ENCODE results near the gene SPATA12. TPM values are rescaled to one million over a fixed set of nuclear protein-coding genes. Genes with fewer than 3 reads are reported as not detected.

SPATA12 gene
- total RNA-seq, 4 donors from 2014 or later = not detected

DNA sequence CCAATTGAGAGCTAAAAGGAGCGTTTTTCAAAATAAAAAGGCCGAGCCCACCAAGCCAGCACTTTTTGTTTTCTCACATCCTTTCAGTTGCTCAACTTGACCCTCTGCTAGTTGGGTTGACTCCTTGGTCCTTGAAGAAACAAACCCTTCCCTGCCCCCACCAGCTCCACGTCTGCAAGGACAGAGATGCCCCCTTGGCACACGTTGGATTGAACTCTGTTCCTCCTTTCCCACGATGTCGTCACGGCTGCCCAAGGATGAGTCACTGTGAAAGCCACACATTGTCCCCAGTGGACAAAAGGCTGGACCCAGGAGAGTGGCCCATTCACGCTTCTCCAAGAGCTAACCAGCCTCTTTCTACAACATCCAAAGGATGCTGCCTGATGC, 43.0 kb upstream of the SPATA12 start:
- no peak for DNase-seq (ENCODE audit: low spot score in 2 of 2)
- WGBS = 62% methylated on average over 8 of the region's 8 CpGs

DNA sequence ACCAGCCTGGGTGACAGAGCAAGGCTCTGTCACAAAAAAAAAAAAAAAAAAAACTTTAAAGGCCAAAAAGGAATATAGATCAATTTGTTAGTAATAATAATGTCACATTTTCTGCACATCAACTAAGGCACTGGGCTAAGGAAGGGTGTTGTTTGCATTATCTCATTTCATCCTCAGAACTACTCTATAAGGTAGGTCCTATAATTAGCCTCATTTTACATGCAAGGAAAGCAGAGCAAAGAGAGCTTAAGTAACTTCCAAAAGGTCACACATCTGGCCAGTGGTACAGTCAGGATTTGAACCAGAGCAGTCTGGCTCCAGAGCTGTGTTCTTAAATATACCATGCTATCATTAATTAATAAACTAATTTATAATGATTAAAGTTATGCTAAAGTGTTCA, 42.2 kb upstream of the SPATA12 start:
- no peak overlapping the region for H3K4me3 ChIP-seq
- no peaks in the 10 kb centered on the region for H3K27me3 ChIP-seq
- no peaks in the 10 kb centered on the region for H3K36me3 ChIP-seq
- DNase-seq (ENCODE audit: low spot score in 2 of 2) = no peak
- H3K4me1 ChIP-seq = peaks cover 11% of the 10 kb centered on the region
- H3K9me3 ChIP-seq = no peaks in the 10 kb centered on the region
- H3K27ac ChIP-seq = no peak overlapping the region
- TF ChIP-seq POLR2AphosphoS5 (IDR thresholded peaks at IDR 0.05) (no peak), POLR2A (IDR thresholded peaks at IDR 0.05) (no peak), EP300 (IDR thresholded peaks at IDR 0.05) (no peak)
- TF ChIP-seq, protein P1, sequence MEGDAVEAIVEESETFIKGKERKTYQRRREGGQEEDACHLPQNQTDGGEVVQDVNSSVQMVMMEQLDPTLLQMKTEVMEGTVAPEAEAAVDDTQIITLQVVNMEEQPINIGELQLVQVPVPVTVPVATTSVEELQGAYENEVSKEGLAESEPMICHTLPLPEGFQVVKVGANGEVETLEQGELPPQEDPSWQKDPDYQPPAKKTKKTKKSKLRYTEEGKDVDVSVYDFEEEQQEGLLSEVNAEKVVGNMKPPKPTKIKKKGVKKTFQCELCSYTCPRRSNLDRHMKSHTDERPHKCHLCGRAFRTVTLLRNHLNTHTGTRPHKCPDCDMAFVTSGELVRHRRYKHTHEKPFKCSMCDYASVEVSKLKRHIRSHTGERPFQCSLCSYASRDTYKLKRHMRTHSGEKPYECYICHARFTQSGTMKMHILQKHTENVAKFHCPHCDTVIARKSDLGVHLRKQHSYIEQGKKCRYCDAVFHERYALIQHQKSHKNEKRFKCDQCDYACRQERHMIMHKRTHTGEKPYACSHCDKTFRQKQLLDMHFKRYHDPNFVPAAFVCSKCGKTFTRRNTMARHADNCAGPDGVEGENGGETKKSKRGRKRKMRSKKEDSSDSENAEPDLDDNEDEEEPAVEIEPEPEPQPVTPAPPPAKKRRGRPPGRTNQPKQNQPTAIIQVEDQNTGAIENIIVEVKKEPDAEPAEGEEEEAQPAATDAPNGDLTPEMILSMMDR (IDR thresholded peaks at IDR 0.05) = no peak

More for the DNA sequence above, 43.0 kb upstream of the SPATA12 start:
- peaks cover 11% of the 10 kb centered on the region for H3K4me1 ChIP-seq
- no peaks in the 10 kb centered on the region for H3K36me3 ChIP-seq
- no peaks in the 10 kb centered on the region for H3K27me3 ChIP-seq
- no peaks in the 10 kb centered on the region for H3K9me3 ChIP-seq
- TF ChIP-seq, protein P1 (IDR thresholded peaks at IDR 0.05) = no peak
- no peak for TF ChIP-seq EP300 (IDR thresholded peaks at IDR 0.05)
- no peak for TF ChIP-seq POLR2AphosphoS5 (IDR thresholded peaks at IDR 0.05)
- TF ChIP-seq POLR2A (IDR thresholded peaks at IDR 0.05) = no peak
- no peak overlapping the region for H3K4me3 ChIP-seq
- H3K27ac ChIP-seq = no peak overlapping the region

DNA sequence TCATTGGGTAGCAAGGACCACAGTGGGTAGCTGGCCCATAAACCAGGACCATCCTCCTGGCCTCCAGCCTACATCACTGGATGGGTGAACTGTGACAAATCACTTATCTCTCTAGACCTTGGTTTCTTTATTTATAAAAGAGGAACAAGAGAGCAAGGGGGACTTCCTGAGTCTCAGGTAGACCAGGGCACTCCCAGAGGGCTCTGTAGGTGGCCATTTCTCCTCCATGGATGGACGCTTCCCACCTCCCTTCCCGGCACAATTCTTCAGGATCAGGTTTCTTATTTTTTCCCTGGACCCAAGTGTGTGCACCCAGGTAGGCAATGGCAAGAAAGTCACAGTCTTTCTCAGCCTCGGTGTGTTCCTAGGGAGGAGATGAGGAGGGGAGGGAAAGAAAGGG, 41.4 kb upstream of the SPATA12 start:
- Histone ChIP-seq H3K27ac (no peak overlapping the region), H3K4me1 (peaks cover 11% of the 10 kb centered on the region), H3K36me3 (no peaks in the 10 kb centered on the region), H3K27me3 (no peaks in the 10 kb centered on the region), H3K9me3 (no peaks in the 10 kb centered on the region), H3K4me3 (no peak overlapping the region)
- DNase-seq (ENCODE audit: low spot score in 2 of 2) = no peak
- 96% methylated on average over 3 of the region's 3 CpGs for WGBS
- no peak for TF ChIP-seq EP300 (IDR thresholded peaks at IDR 0.05)
- no peak for TF ChIP-seq POLR2A (IDR thresholded peaks at IDR 0.05)
- TF ChIP-seq, protein P1 (IDR thresholded peaks at IDR 0.05) = no peak
- no peak for TF ChIP-seq POLR2AphosphoS5 (IDR thresholded peaks at IDR 0.05)

DNA sequence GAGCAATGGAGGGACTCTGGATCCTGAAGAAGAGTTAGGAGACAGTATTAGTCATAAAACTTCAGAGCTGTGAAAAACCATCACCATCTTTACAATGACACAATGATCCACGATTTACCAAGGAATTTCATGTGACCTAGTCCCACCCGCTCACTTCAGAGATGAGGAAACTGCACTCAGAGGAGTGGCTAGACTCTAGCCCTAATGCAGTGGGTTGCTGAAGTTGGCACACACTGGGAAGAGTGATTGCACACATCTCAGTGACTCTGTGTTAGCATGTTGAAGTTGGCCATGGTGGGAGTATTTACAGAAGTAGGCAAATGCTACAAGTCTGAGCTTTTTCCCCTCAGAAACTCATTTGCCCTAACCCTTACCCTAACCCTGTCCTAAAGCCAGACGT, 35.2 kb upstream of the SPATA12 start:
- 59% methylated on average over 3 of the region's 3 CpGs for WGBS
- H3K4me1 ChIP-seq = no peaks in the 10 kb centered on the region

DNA sequence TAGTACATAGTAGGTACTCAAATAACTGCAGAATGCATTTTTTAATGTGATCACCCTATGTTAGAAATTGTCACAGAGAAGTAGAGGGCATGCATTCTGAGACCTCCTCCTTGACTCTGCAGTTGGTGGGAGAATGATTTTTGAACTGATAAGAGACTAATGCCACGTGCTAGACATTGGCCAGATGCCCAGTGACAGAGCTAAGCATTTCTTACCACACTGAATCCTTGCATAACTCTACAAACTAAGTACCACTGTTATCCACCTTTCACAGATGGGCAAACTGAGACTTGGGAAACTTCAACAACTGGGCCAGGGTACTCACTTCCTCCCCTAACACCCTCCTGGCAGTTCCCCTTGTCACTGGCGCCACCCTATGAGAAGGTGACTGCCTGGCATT, 33.5 kb upstream of the SPATA12 start:
- H3K9me3 ChIP-seq = no peaks in the 10 kb centered on the region
- DNase-seq (ENCODE audit: low spot score in 2 of 2) = no peak
- 50% methylated on average over 2 of the region's 2 CpGs for WGBS
- TF ChIP-seq EP300 (IDR thresholded peaks at IDR 0.05) (no peak), POLR2AphosphoS5 (IDR thresholded peaks at IDR 0.05) (no peak), POLR2A (IDR thresholded peaks at IDR 0.05) (no peak)
- TF ChIP-seq, protein P1 (IDR thresholded peaks at IDR 0.05) = no peak
- no peaks in the 10 kb centered on the region for H3K27me3 ChIP-seq
- H3K27ac ChIP-seq = no peak overlapping the region
- peaks cover 4% of the 10 kb centered on the region for H3K36me3 ChIP-seq
- H3K4me3 ChIP-seq = no peak overlapping the region
- H3K4me1 ChIP-seq = no peaks in the 10 kb centered on the region

More for the DNA sequence above, 35.2 kb upstream of the SPATA12 start:
- Histone ChIP-seq H3K27ac (no peak overlapping the region), H3K9me3 (no peaks in the 10 kb centered on the region), H3K27me3 (no peaks in the 10 kb centered on the region), H3K4me3 (no peak overlapping the region), H3K36me3 (no peaks in the 10 kb centered on the region)
- TF ChIP-seq, protein P1 (IDR thresholded peaks at IDR 0.05) = no peak
- TF ChIP-seq POLR2A (IDR thresholded peaks at IDR 0.05) = no peak
- DNase-seq (ENCODE audit: low spot score in 2 of 2) = no peak

Measured in suprapubic skin (tissue), 4 donors.